IMR-90 (cell line): ENCODE data around the gene ABR. TPM values are rescaled to one million over a fixed set of nuclear protein-coding genes. Genes with fewer than 3 reads are reported as not detected.

Experiments used
- ATAC-seq: fragments of 200-7000 bp; cut with Tn5 transposase; 2 replicates; pipeline ENCODE4 v1.9.1; 2020; ENCODE audit warnings: low read depth, mild to moderate bottlenecking, moderate library complexity
- BruUV-seq: library from RNA; stranded (reverse); fragments of 400-500 nt; replicated peaks from 2 replicates; lab custom pipeline; 2021; lab: Mats Ljungman, UMichigan
- CTCF ChIA-PET: fragments of 300-600 bp; formaldehyde crosslinking; extraction: SDS; loops from one replicate; lab custom pipeline; 2021; ENCODE audit warnings: antibody characterized with exemption; lab: Yijun Ruan, JAX
- POLR2A ChIA-PET: fragments of 300-600 bp; sonication (Branson Sonifier 250); formaldehyde crosslinking; loops from one replicate; lab custom pipeline; 2022; ENCODE audit warnings: antibody characterized with exemption; ENCODE audit not compliant: unreplicated experiment; lab: Charles Lee
- DNase-seq: peaks from one replicate; pipeline ENCODE4 v3.0.0; 2013
- H2AFZ ChIP-seq: replicated peaks from 2 replicates; pipeline ENCODE3; 2013; ENCODE audit warnings: low read length, mild to moderate bottlenecking; ENCODE audit not compliant: poor library complexity
- H2AK5ac ChIP-seq: 2 replicates; pipeline ENCODE4 v1.6.1; 2013; ENCODE audit warnings: low read depth, low read length, inconsistent platforms
- H2AK9ac ChIP-seq: replicated peaks from 2 replicates; pipeline ENCODE3; 2013; ENCODE audit warnings: mild to moderate bottlenecking, low read depth, low read length, moderate library complexity; ENCODE audit not compliant: poor library complexity
- H2BK120ac ChIP-seq: 2 replicates; pipeline ENCODE4 v1.6.1; 2013; ENCODE audit warnings: low read depth, low read length, inconsistent platforms
- H2BK15ac ChIP-seq: 3 replicates; pipeline ENCODE4 v1.6.1; 2013; ENCODE audit warnings: low read depth, low read length, inconsistent platforms
- H2BK20ac ChIP-seq: 2 replicates; pipeline ENCODE4 v1.6.1; 2013; ENCODE audit warnings: low read depth, mild to moderate bottlenecking, inconsistent platforms, low read length, moderate library complexity
- H2BK5ac ChIP-seq: 2 replicates; pipeline ENCODE4 v1.6.1; 2013; ENCODE audit warnings: mild to moderate bottlenecking, low read depth, low read length, inconsistent platforms; ENCODE audit not compliant: poor library complexity, severe bottlenecking
- H3K14ac ChIP-seq: replicated peaks from 2 replicates; pipeline ENCODE4 v1.6.1; 2013; ENCODE audit warnings: low read depth, low read length, inconsistent platforms
- H3K18ac ChIP-seq: 2 replicates; pipeline ENCODE4 v1.6.1; 2013; ENCODE audit warnings: low read depth, low read length, control low read depth
- H3K23ac ChIP-seq: 2 replicates; pipeline ENCODE4 v1.6.1; 2013; ENCODE audit warnings: low read depth, low read length, inconsistent platforms
- H3K27ac ChIP-seq: 2 replicates; pipeline ENCODE4 v1.5.1; 2013; ENCODE audit warnings: mild to moderate bottlenecking, control low read depth, low read length; ENCODE audit not compliant: insufficient read depth
- H3K27me3 ChIP-seq: 2 replicates; pipeline ENCODE4 v1.6.1; 2013; ENCODE audit warnings: low read length; ENCODE audit not compliant: control insufficient read depth, insufficient read depth
- H3K36me3 ChIP-seq: 2 replicates; pipeline ENCODE4 v1.6.1; 2013; ENCODE audit warnings: low read length, mixed read lengths; ENCODE audit not compliant: control insufficient read depth, insufficient read depth
- H3K4ac ChIP-seq: 2 replicates; pipeline ENCODE4 v1.6.1; 2013; ENCODE audit warnings: low read depth, low read length, inconsistent platforms
- H3K4me1 ChIP-seq: 2 replicates; pipeline ENCODE4 v1.6.1; 2013; ENCODE audit warnings: low read length, mixed read lengths; ENCODE audit not compliant: control insufficient read depth, insufficient read depth
- H3K4me2 ChIP-seq: 2 replicates; pipeline ENCODE4 v1.6.1; 2013; ENCODE audit warnings: low read depth, mild to moderate bottlenecking, control low read depth, low read length, moderate library complexity
- H3K4me3 ChIP-seq: 2 replicates; pipeline ENCODE4 v1.5.1; 2013; ENCODE audit warnings: low read depth, mild to moderate bottlenecking, control low read depth, low read length, moderate library complexity; ENCODE audit not compliant: insufficient read depth
- H3K56ac ChIP-seq: 2 replicates; pipeline ENCODE4 v1.6.1; 2013; ENCODE audit warnings: low read length, inconsistent platforms; ENCODE audit not compliant: insufficient read depth; ENCODE audit errors: extremely low read depth
- H3K79me1 ChIP-seq, 2 experiments: 2 replicates each; pipeline ENCODE4 v1.6.1; 2013; ENCODE audit warnings: low read length in 2 of 2, inconsistent platforms in 1 of 2, low read depth in 1 of 2
- H3K9ac ChIP-seq: 2 replicates; pipeline ENCODE4 v1.6.1; 2013; ENCODE audit warnings: low read depth, low read length, control low read depth
- H3K9me1 ChIP-seq: 2 replicates; pipeline ENCODE4 v1.6.1; 2013; ENCODE audit warnings: low read length, inconsistent platforms; ENCODE audit not compliant: insufficient read depth
- H3K9me3 ChIP-seq: 2 replicates; pipeline ENCODE4 v1.6.1; 2013; ENCODE audit warnings: low read length; ENCODE audit not compliant: control insufficient read depth, insufficient read depth
- H4K20me1 ChIP-seq: 2 replicates; pipeline ENCODE4 v1.6.1; 2013; ENCODE audit warnings: low read length, inconsistent platforms; ENCODE audit not compliant: insufficient read depth
- H4K5ac ChIP-seq: 2 replicates; pipeline ENCODE4 v1.6.1; 2013; ENCODE audit warnings: mild to moderate bottlenecking, low read depth, low read length, control low read depth
- H4K8ac ChIP-seq, 2 experiments: 2 replicates each; pipeline ENCODE4 v1.6.1; 2013; ENCODE audit warnings: low read depth in 2 of 2, low read length in 2 of 2, control low read depth in 1 of 2, inconsistent platforms in 1 of 2
- H4K91ac ChIP-seq: 2 replicates; pipeline ENCODE4 v1.6.1; 2013; ENCODE audit warnings: low read depth, low read length, inconsistent platforms; ENCODE audit not compliant: insufficient read depth
- BHLHE40 ChIP-seq: fragments of 150-350 bp; IDR thresholded peaks from 2 replicates; pipeline ENCODE4 v1.6.1; 2016; ENCODE audit warnings: mild to moderate bottlenecking, low read depth, low read length
- CTCF ChIP-seq: conservative IDR thresholded peaks from 2 replicates; pipeline ENCODE4 v1.5.1; 2012; ENCODE audit warnings: mild to moderate bottlenecking, low read depth, low read length, improper control_type of control experiment
- MAZ ChIP-seq: IDR thresholded peaks from 2 replicates; pipeline ENCODE4 v1.6.1; 2012; ENCODE audit warnings: low read depth, mild to moderate bottlenecking, low read length, improper control_type of control experiment, moderate library complexity, borderline replicate concordance
- MXI1 ChIP-seq: IDR thresholded peaks from 2 replicates; pipeline ENCODE4 v1.6.1; 2012; ENCODE audit warnings: low read depth, mild to moderate bottlenecking, low read length, moderate library complexity, borderline replicate concordance
- POLR2A ChIP-seq: IDR thresholded peaks from 2 replicates; pipeline ENCODE4 v1.6.1; 2012; ENCODE audit warnings: mild to moderate bottlenecking, low read depth, low read length
- RCOR1 ChIP-seq: IDR thresholded peaks from 2 replicates; pipeline ENCODE4 v1.6.1; 2012; ENCODE audit warnings: mild to moderate bottlenecking, low read length, improper control_type of control experiment; ENCODE audit not compliant: insufficient replicate concordance
- RFX5 ChIP-seq: IDR thresholded peaks from 2 replicates; pipeline ENCODE4 v1.8.0; 2012; ENCODE audit warnings: low read depth, mild to moderate bottlenecking, low read length, moderate library complexity
- SMC3 ChIP-seq: fragments of 150-350 bp; IDR thresholded peaks from 2 replicates; pipeline ENCODE4 v1.6.1; 2016; ENCODE audit warnings: low read depth, mild to moderate bottlenecking, antibody characterized with exemption, low read length, moderate library complexity
- WGBS, 2 experiments: methylation state at CpG; one replicate each; pipeline versions ENCODE4 v1.1.5 to v1.1.7; 2013; ENCODE audit warnings: missing lambda C conversion rate in 2 of 2; ENCODE audit not compliant: insufficient read length in 1 of 2; ENCODE audit errors: extremely low coverage in 2 of 2; 5-methylcytosine and 5-hydroxymethylcytosine counted together
- dilution Hi-C: fragments of 300-500 bp; cut with HindIII; formaldehyde crosslinking; loops from one replicate; pipeline ENCODE4 v1.14.3; 2018; ENCODE audit warnings: low sequenced_read_pairs; ENCODE audit not compliant: unreplicated experiment
- in situ Hi-C: fragments of 300-500 bp; cut with MboI; formaldehyde crosslinking; loops from 3 replicates; pipeline ENCODE4 v1.14.3; 2019; ENCODE audit warnings: low sequenced_read_pairs, inconsistent platforms, mixed read lengths
- intact Hi-C: fragments of 100-400 bp; cut with micrococcal nuclease; formaldehyde crosslinking; loops from 2 replicates; pipeline ENCODE4 v1.10.0; 2022
- polyA plus RNA-seq, 3 experiments: library from polyadenylated mRNA; depleted of rRNA; stranded (reverse); fragments of >200 nt; gene quantifications; 2 replicates each; pipeline ENCODE4 v1.2.3, GENCODE V29; 2012; ENCODE audit warnings: low replicate concordance in 1 of 3
- total RNA-seq: library from RNA; depleted of rRNA; stranded (reverse); fragments of >200 nt; gene quantifications from 2 replicates; pipeline ENCODE4 v1.2.3, GENCODE V29; 2012

The ABR gene
- total and polyA plus RNA-seq, 2 of the 4 experiments (the other 2 are of a cell fraction), result 28.3 to 79.7 TPM

GRCh38 chr17:998111-998510, 181.7 kb downstream of the ABR start:
- H2AK5ac ChIP-seq, result peak overlapping the region; percentile 50; the same call in 1 of the 2 replicates
- TF ChIP-seq POLR2A (no peak), MAZ (no peak), CTCF (no peak), RFX5 (no peak), MXI1 (no peak), SMC3 (no peak), RCOR1 (no peak), BHLHE40 (no peak)
- intact Hi-C loops, result loop anchor here (5.0 kb wide), 2 partner anchors 586 to 856 kb away; a partner anchor contains a TSS
- H3K4ac ChIP-seq, result no peak overlapping the region
- H3K9me1 ChIP-seq, result peaks cover 21% of the 10 kb centered on the region
- no peak overlapping the region for H3K18ac ChIP-seq
- H3K9ac ChIP-seq, result peak overlapping the region; percentile 89; the same call in 1 of the 2 replicates
- no TSS peak for BruUV-seq
- dilution Hi-C loops, result loop anchor here (25.0 kb wide), 1 partner anchor 211 kb away; the partner anchor contains the start of genes GLOD4 and MRM3
- CTCF ChIA-PET, result no interaction called here
- peaks cover 21% of the 10 kb centered on the region for H3K36me3 ChIP-seq
- no peak overlapping the region for H2BK15ac ChIP-seq
- no peaks in the 10 kb centered on the region for H3K27me3 ChIP-seq
- no peak overlapping the region for H2BK120ac ChIP-seq
- H4K20me1 ChIP-seq, result peaks cover 48% of the 10 kb centered on the region
- in situ Hi-C loops, result no loop called here
- DNase-seq (no peak), ATAC-seq (no peak)
- H4K91ac ChIP-seq, result no peak overlapping the region
- H4K8ac ChIP-seq, result no peak overlapping the region
- no peak overlapping the region for H4K5ac ChIP-seq
- no peak overlapping the region for H2AK9ac ChIP-seq
- H2BK20ac ChIP-seq, result no peak overlapping the region
- no peak overlapping the region for H3K14ac ChIP-seq
- no CpG with 5 or more reads among the region's 2 CpGs for WGBS, 2 experiments
- H2BK5ac ChIP-seq, result no peak overlapping the region
- H3K27ac ChIP-seq, result peak overlapping the region; percentile 9; the same call in 1 of the 2 replicates
- peak overlapping the region; percentile 73 for H3K4me2 ChIP-seq
- H2AFZ ChIP-seq, result no peak overlapping the region
- POLR2A ChIA-PET, result no interaction called here
- no peak overlapping the region for H3K56ac ChIP-seq
- H3K9me3 ChIP-seq, result no peaks in the 10 kb centered on the region
- peak overlapping the region; percentile 1; the same call in 1 of the 2 replicates for H3K23ac ChIP-seq
- peaks cover 32% of the 10 kb centered on the region for H3K4me1 ChIP-seq
- peaks cover 23 to 48% of the 10 kb centered on the region in 2 experiments for H3K79me1 ChIP-seq
- peak overlapping the region; percentile 54 for H3K4me3 ChIP-seq
